ENCODE measurements around the gene FRMPD3.

Gene FRMPD3

GRCh38 chrX:107493141-107493540 is 43.7 kb downstream of the FRMPD3 start:
- Histone ChIP-seq H3K4me3 (ENCODE audit: low read length, poor library complexity, severe bottlenecking) (no peak overlapping the region), H3K4me2 (ENCODE audit: low read depth, low read length, poor library complexity, severe bottlenecking) (no peak overlapping the region), H3K27me3 (ENCODE audit: insufficient read depth, low read length, poor library complexity, severe bottlenecking) (no peaks in the 10 kb centered on the region), H3K9me2 (replicated peaks; ENCODE audit: low read depth, low read length) (no peaks in the 10 kb centered on the region), H3K9ac (ENCODE audit: low read depth, low read length, poor library complexity, severe bottlenecking) (no peak overlapping the region), H3K79me2 (ENCODE audit: insufficient read depth, low read length) (no peaks in the 10 kb centered on the region), H4K20me1 (ENCODE audit: insufficient read depth, low read length, poor library complexity, severe bottlenecking) (no peaks in the 10 kb centered on the region), H3K4me1 (ENCODE audit: insufficient read depth, low read length, poor library complexity, severe bottlenecking) (no peaks in the 10 kb centered on the region), H2AFZ (ENCODE audit: low read length) (no peak overlapping the region), H3K36me3 (ENCODE audit: insufficient read depth, low read length) (no peaks in the 10 kb centered on the region), H3K9me3 (ENCODE audit: insufficient read depth, low read depth, low read length) (no peaks in the 10 kb centered on the region), H3F3A (ENCODE audit: low read depth) (no peaks in the 10 kb centered on the region)
- TF ChIP-seq EZH2phosphoT487 (IDR thresholded peaks at IDR 0.05; ENCODE audit: borderline replicate concordance) = no peak
- no peak for TF ChIP-seq CTCF (conservative IDR thresholded peaks at IDR 0.05; ENCODE audit: low read length)

- Histone ChIP-seq H3K9ac (ENCODE audit: low read depth, low read length, poor library complexity, severe bottlenecking) (no peak overlapping the region), H3K79me2 (ENCODE audit: insufficient read depth, low read length) (no peaks in the 10 kb centered on the region)
Observed at GRCh38 chrX:107496786-107497185, 47.3 kb downstream of the FRMPD3 start.

More at GRCh38 chrX:107496786-107497185, 47.3 kb downstream of the FRMPD3 start:
- Histone ChIP-seq H3K9me2 (replicated peaks; ENCODE audit: low read depth, low read length) (no peaks in the 10 kb centered on the region), H3F3A (ENCODE audit: low read depth) (no peaks in the 10 kb centered on the region), H3K4me2 (ENCODE audit: low read depth, low read length, poor library complexity, severe bottlenecking) (no peak overlapping the region), H3K9me3 (ENCODE audit: insufficient read depth, low read depth, low read length) (no peaks in the 10 kb centered on the region), H2AFZ (ENCODE audit: low read length) (no peak overlapping the region), H3K27me3 (ENCODE audit: insufficient read depth, low read length, poor library complexity, severe bottlenecking) (no peaks in the 10 kb centered on the region), H3K36me3 (ENCODE audit: insufficient read depth, low read length) (no peaks in the 10 kb centered on the region), H4K20me1 (ENCODE audit: insufficient read depth, low read length, poor library complexity, severe bottlenecking) (no peaks in the 10 kb centered on the region), H3K4me3 (ENCODE audit: low read length, poor library complexity, severe bottlenecking) (no peak overlapping the region), H3K4me1 (ENCODE audit: insufficient read depth, low read length, poor library complexity, severe bottlenecking) (no peaks in the 10 kb centered on the region)
- no peak for TF ChIP-seq EZH2phosphoT487 (IDR thresholded peaks at IDR 0.05; ENCODE audit: borderline replicate concordance)
- no peak for TF ChIP-seq CTCF (conservative IDR thresholded peaks at IDR 0.05; ENCODE audit: low read length)

Data from Loucy (cell line).